Skeletal muscle tissue (tissue), 4 donors: ENCODE measurements around the gene RAI1. TPM values are rescaled to one million over a fixed set of nuclear protein-coding genes. Genes with fewer than 3 reads are reported as not detected.
A peak's percentile ranks its signal among the peaks of the same experiment; 100 is the strongest.

ENCODE experiments used
- H3K27ac ChIP-seq: one replicate; pipeline ENCODE4 v1.7.0; 2013; ENCODE audit warnings: mild to moderate bottlenecking, low read depth, low read length, inconsistent platforms
- H3K27me3 ChIP-seq, 3 donors: one replicate each; pipeline ENCODE4 v1.7.0; 2013; ENCODE audit warnings: low read length in 3 of 3; ENCODE audit not compliant: control insufficient read depth in 3 of 3, insufficient read depth in 3 of 3
- H3K36me3 ChIP-seq, 3 donors: one replicate each; pipeline ENCODE4 v1.7.0; 2013; ENCODE audit warnings: low read length in 3 of 3; ENCODE audit not compliant: control insufficient read depth in 3 of 3, insufficient read depth in 3 of 3
- H3K4me1 ChIP-seq, 3 donors: one replicate each; pipeline ENCODE4 v1.7.0; 2013; ENCODE audit warnings: low read length in 3 of 3, mild to moderate bottlenecking in 3 of 3; ENCODE audit not compliant: control insufficient read depth in 3 of 3, insufficient read depth in 3 of 3
- H3K4me3 ChIP-seq, 3 donors: one replicate each; pipeline ENCODE4 v1.7.0; 2013; ENCODE audit warnings: low read length in 3 of 3
- H3K9ac ChIP-seq, 3 donors: one replicate each; pipeline ENCODE4 v1.7.0; 2013; ENCODE audit warnings: low read length in 3 of 3, mild to moderate bottlenecking in 3 of 3, moderate library complexity in 2 of 3, low read depth in 1 of 3
- H3K9me3 ChIP-seq, 3 donors: one replicate each; pipeline ENCODE4 v1.7.0; 2013; ENCODE audit warnings: low read length in 3 of 3; ENCODE audit not compliant: control insufficient read depth in 3 of 3
- total RNA-seq: library from RNA; depleted of rRNA; stranded (reverse); fragments of >200 nt; gene quantifications from one replicate; pipeline ENCODE4 v1.2.3, GENCODE V29; 2014
- donor health status: Osteomylitis.

The RAI1 gene
- total RNA-seq, 1 donor from 2014 or later: 3.1 TPM

DNA sequence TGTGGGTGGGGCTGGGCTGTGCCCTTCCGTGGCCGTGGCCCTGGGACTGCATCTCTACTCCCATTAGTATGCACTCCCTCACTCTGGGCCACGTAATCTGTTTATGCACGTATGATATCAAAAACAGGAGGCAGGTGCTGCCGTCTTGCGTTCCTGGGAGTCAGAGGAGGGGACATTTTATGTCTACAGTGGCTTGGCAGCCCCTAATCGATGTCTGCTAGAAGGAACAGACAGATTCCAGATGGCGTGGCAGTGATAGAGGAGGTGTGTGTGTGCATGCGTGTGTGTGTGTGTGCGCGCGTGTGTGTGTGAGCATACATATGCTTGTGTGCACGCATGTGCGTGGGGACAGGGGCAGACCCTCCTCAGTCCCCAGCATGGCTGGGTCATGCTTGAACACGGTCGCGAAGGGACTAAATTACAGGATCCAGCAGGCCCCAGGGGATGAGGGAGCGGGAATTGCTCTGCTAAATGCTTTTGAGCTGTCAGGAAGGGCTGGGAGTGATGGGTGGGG is 110.8 kb downstream of the RAI1 start:
- Histone ChIP-seq H3K4me3 (no peak overlapping the region), H3K9ac (peak overlapping the region in 2 of 3 donors; percentile 33), H3K27ac (no peak overlapping the region)

DNA sequence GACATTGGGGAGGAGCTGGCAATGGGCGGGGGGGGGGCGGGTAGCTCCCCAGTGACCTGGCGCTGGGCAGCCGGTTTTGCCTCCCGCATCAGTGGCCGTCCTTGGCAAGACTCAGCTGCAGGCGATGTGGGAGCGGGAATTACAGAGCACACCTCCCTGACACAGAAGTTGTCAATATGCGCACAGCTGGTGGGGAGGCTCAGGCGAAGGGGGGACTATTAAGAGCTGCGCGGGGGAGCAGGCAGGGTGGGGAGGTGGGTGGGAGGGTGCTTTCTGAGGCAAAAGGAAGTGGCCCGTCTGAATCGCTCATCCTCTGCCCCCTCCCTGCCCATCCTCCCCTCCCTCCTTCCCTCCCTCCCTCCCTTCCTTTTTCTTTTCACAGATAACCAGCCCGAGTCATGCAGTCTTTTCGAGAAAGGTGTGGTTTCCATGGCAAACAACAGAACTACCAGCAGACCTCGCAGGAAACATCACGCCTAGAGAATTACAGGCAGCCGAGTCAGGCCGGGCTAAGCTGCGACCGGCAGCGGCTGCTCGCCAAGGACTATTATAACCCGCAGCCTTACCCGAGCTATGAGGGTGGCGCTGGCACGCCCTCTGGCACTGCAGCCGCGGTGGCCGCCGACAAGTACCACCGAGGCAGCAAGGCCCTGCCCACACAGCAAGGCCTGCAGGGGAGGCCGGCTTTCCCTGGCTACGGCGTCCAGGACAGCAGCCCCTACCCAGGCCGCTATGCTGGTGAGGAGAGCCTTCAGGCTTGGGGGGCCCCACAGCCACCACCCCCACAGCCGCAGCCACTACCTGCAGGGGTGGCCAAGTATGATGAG is 111.5 kb downstream of the RAI1 start:
- peaks cover 26 to 45% (median 29%) of the 10 kb centered on the region in 3 donors for H3K4me1 ChIP-seq
- H3K36me3 ChIP-seq: peaks cover 3 to 12% (median 10%) of the 10 kb centered on the region in 3 donors
- peak overlapping the region in 1 of 3 donors; percentile 29 for H3K4me3 ChIP-seq
- H3K9me3 ChIP-seq: no peaks in the 10 kb centered on the region
- H3K9ac ChIP-seq: peak overlapping the region in 1 of 3 donors; percentile 68
- no peaks in the 10 kb centered on the region for H3K27me3 ChIP-seq
- H3K27ac ChIP-seq: no peak overlapping the region

More for the DNA sequence above, 110.8 kb downstream of the RAI1 start:
- Histone ChIP-seq H3K27me3 (no peaks in the 10 kb centered on the region), H3K9me3 (no peaks in the 10 kb centered on the region), H3K4me1 (peaks cover 26 to 43% (median 29%) of the 10 kb centered on the region in 3 donors), H3K36me3 (peaks cover 3 to 12% (median 7%) of the 10 kb centered on the region in 3 donors)

DNA sequence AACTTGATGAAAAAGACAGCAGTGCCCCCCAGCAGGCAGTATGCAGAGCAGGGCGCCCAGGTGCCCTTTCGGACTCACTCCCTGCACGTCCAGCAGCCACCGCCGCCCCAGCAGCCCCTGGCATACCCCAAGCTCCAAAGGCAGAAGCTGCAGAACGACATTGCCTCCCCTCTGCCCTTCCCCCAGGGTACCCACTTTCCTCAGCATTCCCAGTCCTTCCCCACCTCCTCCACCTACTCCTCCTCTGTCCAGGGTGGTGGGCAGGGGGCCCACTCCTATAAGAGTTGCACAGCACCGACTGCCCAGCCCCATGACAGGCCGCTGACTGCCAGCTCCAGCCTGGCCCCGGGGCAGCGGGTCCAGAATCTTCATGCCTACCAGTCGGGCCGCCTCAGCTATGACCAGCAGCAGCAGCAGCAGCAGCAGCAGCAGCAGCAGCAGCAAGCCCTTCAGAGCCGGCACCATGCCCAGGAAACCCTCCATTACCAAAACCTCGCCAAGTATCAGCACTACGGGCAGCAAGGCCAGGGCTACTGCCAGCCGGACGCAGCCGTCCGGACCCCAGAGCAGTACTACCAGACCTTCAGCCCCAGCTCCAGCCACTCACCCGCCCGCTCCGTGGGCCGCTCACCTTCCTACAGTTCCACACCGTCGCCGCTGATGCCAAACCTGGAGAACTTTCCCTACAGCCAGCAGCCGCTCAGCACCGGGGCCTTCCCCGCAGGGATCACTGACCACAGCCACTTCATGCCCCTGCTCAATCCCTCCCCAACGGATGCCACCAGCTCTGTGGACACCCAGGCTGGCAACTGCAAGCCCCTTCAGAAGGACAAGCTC is 112.3 kb downstream of the RAI1 start:
- H3K36me3 ChIP-seq: peaks cover 3 to 14% (median 12%) of the 10 kb centered on the region in 3 donors
- H3K4me1 ChIP-seq: peaks cover 26 to 45% (median 29%) of the 10 kb centered on the region in 3 donors
- H3K27me3 ChIP-seq: no peaks in the 10 kb centered on the region
- no peaks in the 10 kb centered on the region for H3K9me3 ChIP-seq
- no peak overlapping the region for H3K4me3 ChIP-seq
- H3K27ac ChIP-seq: no peak overlapping the region
- peak overlapping the region in 1 of 3 donors; percentile 68 for H3K9ac ChIP-seq

DNA sequence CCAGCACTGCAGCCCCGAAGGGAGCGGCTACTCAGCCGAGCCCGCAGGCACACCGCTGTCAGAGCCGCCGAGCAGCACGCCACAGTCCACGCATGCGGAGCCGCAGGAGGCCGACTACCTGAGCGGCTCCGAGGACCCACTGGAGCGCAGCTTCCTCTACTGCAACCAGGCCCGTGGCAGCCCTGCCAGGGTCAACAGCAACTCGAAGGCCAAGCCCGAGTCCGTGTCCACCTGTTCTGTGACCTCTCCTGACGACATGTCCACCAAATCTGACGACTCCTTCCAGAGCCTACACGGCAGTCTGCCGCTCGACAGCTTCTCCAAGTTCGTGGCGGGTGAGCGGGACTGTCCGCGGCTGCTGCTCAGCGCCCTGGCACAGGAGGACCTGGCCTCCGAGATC is 113.1 kb downstream of the RAI1 start:
- no peak overlapping the region for H3K9ac ChIP-seq
- H3K27ac ChIP-seq: no peak overlapping the region
- no peak overlapping the region for H3K4me3 ChIP-seq
- H3K9me3 ChIP-seq: no peaks in the 10 kb centered on the region
- H3K27me3 ChIP-seq: no peaks in the 10 kb centered on the region
- H3K36me3 ChIP-seq: peaks cover 3 to 14% (median 12%) of the 10 kb centered on the region in 3 donors
- H3K4me1 ChIP-seq: peaks cover 26 to 43% (median 29%) of the 10 kb centered on the region in 3 donors

DNA sequence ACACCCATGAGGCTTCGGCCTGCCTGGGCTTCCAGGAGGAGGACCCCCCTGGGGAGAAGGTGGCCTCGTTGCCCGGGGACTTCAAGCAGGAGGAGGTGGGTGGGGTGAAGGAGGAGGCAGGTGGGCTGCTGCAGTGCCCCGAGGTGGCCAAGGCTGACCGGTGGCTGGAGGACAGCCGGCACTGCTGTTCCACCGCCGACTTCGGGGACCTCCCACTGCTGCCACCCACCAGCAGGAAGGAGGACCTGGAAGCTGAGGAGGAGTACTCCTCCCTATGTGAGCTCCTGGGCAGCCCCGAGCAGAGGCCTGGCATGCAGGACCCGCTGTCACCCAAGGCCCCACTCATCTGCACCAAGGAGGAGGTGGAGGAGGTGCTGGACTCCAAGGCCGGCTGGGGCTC is 114.0 kb downstream of the RAI1 start:
- H3K4me3 ChIP-seq: no peak overlapping the region
- H3K4me1 ChIP-seq: peaks cover 23 to 34% (median 26%) of the 10 kb centered on the region in 3 donors
- no peak overlapping the region for H3K9ac ChIP-seq
- H3K27ac ChIP-seq: no peak overlapping the region
- no peaks in the 10 kb centered on the region for H3K9me3 ChIP-seq
- H3K36me3 ChIP-seq: peaks cover 3 to 14% (median 12%) of the 10 kb centered on the region in 3 donors
- H3K27me3 ChIP-seq: no peaks in the 10 kb centered on the region

DNA sequence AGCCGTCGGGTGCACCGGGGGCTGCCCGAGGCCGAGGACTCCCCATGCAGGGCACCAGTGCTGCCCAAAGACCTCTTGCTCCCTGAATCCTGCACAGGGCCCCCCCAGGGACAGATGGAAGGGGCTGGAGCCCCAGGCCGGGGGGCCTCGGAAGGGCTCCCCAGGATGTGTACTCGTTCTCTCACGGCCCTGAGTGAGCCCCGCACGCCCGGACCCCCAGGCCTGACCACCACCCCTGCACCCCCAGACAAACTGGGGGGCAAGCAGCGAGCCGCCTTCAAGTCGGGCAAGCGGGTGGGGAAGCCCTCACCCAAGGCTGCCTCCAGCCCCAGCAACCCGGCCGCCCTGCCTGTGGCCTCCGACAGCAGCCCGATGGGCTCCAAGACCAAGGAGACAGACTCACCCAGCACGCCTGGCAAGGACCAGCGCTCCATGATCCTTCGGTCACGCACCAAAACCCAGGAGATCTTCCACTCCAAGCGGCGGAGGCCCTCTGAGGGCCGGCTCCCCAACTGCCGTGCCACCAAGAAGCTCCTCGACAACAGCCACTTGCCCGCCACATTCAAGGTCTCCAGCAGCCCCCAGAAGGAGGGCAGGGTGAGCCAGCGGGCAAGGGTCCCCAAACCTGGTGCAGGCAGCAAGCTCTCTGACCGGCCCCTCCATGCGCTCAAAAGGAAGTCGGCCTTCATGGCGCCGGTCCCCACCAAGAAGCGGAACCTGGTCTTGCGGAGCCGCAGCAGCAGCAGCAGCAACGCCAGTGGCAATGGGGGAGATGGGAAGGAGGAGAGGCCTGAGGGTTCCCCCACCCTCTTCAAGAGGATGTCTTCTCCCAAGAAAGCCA is 114.9 kb downstream of the RAI1 start:
- Histone ChIP-seq H3K9me3 (no peaks in the 10 kb centered on the region), H3K9ac (no peak overlapping the region), H3K27ac (no peak overlapping the region), H3K4me3 (no peak overlapping the region), H3K36me3 (peaks cover 3 to 14% (median 12%) of the 10 kb centered on the region in 3 donors), H3K4me1 (peaks cover 17 to 29% (median 19%) of the 10 kb centered on the region in 3 donors), H3K27me3 (no peaks in the 10 kb centered on the region)

DNA sequence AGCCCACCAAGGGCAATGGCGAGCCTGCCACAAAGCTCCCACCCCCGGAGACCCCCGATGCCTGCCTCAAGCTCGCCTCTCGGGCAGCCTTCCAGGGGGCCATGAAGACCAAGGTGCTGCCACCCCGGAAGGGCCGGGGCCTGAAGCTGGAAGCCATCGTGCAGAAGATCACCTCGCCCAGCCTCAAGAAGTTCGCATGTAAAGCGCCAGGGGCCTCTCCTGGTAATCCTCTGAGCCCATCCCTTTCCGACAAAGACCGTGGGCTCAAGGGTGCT is 115.5 kb downstream of the RAI1 start:
- Histone ChIP-seq H3K9me3 (no peaks in the 10 kb centered on the region), H3K4me1 (peaks cover 13 to 24% (median 14%) of the 10 kb centered on the region in 3 donors), H3K27ac (no peak overlapping the region), H3K4me3 (no peak overlapping the region), H3K9ac (no peak overlapping the region), H3K27me3 (no peaks in the 10 kb centered on the region), H3K36me3 (peaks cover 3 to 14% (median 12%) of the 10 kb centered on the region in 3 donors)

DNA sequence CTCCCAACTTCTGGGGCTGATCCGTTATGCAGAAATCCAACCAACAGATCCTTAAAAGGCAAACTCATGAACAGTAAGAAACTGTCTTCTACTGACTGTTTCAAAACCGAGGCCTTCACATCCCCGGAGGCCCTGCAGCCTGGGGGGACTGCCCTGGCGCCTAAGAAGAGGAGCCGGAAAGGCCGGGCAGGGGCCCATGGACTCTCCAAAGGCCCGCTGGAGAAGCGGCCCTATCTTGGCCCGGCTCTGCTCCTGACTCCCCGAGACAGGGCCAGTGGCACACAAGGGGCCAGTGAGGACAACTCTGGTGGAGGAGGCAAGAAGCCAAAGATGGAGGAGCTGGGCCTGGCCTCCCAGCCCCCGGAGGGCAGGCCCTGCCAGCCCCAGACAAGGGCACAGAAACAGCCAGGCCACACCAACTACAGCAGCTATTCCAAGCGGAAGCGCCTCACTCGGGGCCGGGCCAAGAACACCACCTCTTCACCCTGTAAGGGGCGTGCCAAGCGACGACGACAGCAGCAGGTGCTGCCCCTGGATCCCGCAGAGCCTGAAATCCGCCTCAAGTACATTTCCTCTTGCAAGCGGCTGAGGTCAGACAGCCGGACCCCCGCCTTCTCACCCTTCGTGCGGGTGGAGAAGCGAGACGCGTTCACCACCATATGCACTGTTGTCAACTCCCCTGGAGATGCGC is 116.0 kb downstream of the RAI1 start:
- H3K4me1 ChIP-seq: peaks cover 7 to 18% (median 8%) of the 10 kb centered on the region in 3 donors
- H3K9ac ChIP-seq: no peak overlapping the region
- no peaks in the 10 kb centered on the region for H3K27me3 ChIP-seq
- no peaks in the 10 kb centered on the region for H3K9me3 ChIP-seq
- H3K4me3 ChIP-seq: no peak overlapping the region
- H3K27ac ChIP-seq: no peak overlapping the region
- peaks cover 3 to 14% (median 12%) of the 10 kb centered on the region in 3 donors for H3K36me3 ChIP-seq

DNA sequence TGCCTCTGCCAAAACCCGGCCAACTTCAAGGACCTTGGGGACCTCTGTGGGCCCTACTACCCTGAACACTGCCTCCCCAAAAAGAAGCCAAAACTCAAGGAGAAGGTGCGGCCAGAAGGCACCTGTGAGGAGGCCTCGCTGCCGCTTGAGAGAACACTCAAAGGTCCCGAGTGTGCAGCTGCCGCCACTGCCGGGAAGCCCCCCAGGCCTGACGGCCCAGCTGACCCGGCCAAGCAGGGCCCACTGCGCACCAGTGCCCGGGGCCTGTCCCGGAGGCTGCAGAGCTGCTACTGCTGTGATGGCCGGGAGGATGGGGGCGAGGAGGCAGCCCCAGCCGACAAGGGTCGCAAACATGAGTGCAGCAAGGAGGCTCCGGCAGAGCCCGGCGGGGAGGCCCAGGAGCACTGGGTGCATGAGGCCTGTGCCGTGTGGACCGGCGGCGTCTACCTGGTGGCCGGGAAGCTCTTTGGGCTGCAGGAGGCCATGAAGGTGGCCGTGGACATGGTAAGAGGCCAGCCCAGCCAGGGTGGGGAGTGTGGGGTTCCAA is 116.8 kb downstream of the RAI1 start:
- H3K27ac ChIP-seq: no peak overlapping the region
- no peak overlapping the region for H3K9ac ChIP-seq
- H3K36me3 ChIP-seq: peaks cover 3 to 14% (median 12%) of the 10 kb centered on the region in 3 donors
- peaks cover 4 to 15% (median 5%) of the 10 kb centered on the region in 3 donors for H3K4me1 ChIP-seq
- no peak overlapping the region for H3K4me3 ChIP-seq
- no peaks in the 10 kb centered on the region for H3K9me3 ChIP-seq
- H3K27me3 ChIP-seq: no peaks in the 10 kb centered on the region
